ENCODE results near the gene SUGCT. TPM values are rescaled to one million over a fixed set of nuclear protein-coding genes. Genes with fewer than 3 reads are reported as not detected.

Gene SUGCT
- total and polyA plus RNA-seq, 2 of the 13 experiments (the other 11 are each of a cell fraction or from before 2014, with no cell fraction given), result 10.1 to 22.2 TPM

GRCh38 chr7:40760987-40761386 lies 626.2 kb downstream of the SUGCT start:
- peak; percentile 30 for FAIRE-seq
- Histone ChIP-seq H3K27me3 (ENCODE audit: control insufficient read depth in 1 of 2, insufficient read depth in 2 of 2, low read length in 2 of 2) (no peaks in the 10 kb centered on the region), H3K4me3 (replicated peaks in 1 of 3; ENCODE audit: insufficient read depth in 1 of 3, low read depth in 2 of 3, low read length in 3 of 3) (peak overlapping the region in 2 of 3 experiments; percentile 17 to 48; a peak in 2 of 6 replicates), H2AFZ (ENCODE audit: low read length) (no peak overlapping the region), H3K4me1 (ENCODE audit: insufficient read depth, low read length) (peaks cover 48% of the 10 kb centered on the region), H3K4me2 (ENCODE audit: low read depth, low read length) (peak overlapping the region; percentile 58), H3K9me3 (ENCODE audit: low read length) (no peaks in the 10 kb centered on the region), H3K9ac (ENCODE audit: insufficient read depth, low read depth, low read length) (peak overlapping the region; percentile 40; the same call in 1 of the 2 replicates), H4K20me1 (ENCODE audit: insufficient read depth, low read length) (no peaks in the 10 kb centered on the region), H3K79me2 (ENCODE audit: insufficient read depth, low read length) (no peaks in the 10 kb centered on the region), H3K27ac (ENCODE audit: extremely low read length, insufficient read depth, low read length) (peak overlapping the region; percentile 64), H3K36me3 (replicated peaks in 1 of 2; ENCODE audit: control insufficient read depth in 1 of 2, insufficient read depth in 2 of 2, low read length in 2 of 2) (no peaks in the 10 kb centered on the region)
- WGBS (ENCODE audit: low lambda C conversion rate), result 0% methylated on average over 4 of the region's 4 CpGs
- ChIA-PET POLR2A (interaction anchor here (0.6 to 0.9 kb wide), 2 partner anchors 163 to 291 kb away, joined by 3 read pairs; no protein-coding TSS in a partner anchor), CTCF (ENCODE audit: low intra/inter-chr PET ratio, low total read pairs) (no interaction called here)
- DNase-seq (ENCODE audit: low spot score), result peak; percentile 43
- intact Hi-C loops (cut with micrococcal nuclease; ENCODE audit: unreplicated experiment), result no loop called here
- BruUV-seq (replicated peaks), result no TSS peak
- in situ Hi-C loops (cut with HindIII; ENCODE audit: extremely low pct_ligation_motif_present, low pct_unique_long_range_greater_than_20kb), result no loop called here
- peak; percentile 71 for ATAC-seq
- peak; percentile 59; the same call in 1 of the 2 replicates for TF ChIP-seq PAXIP1 (CRISPR knock-in tag; conservative IDR thresholded peaks at IDR 0.05)
- peak; percentile 55; the same call in 1 of the 2 replicates for TF ChIP-seq TFE3 (CRISPR knock-in tag; IDR thresholded peaks at IDR 0.05)
- no peak for TF ChIP-seq JARID2 (CRISPR knock-in tag; IDR thresholded peaks at IDR 0.05; ENCODE audit: insufficient replicate concordance)
- no peak for TF ChIP-seq MIER3 (CRISPR knock-in tag; IDR thresholded peaks at IDR 0.05; ENCODE audit: borderline replicate concordance)
- peak; percentile 21; the same call in 1 of the 2 replicates for TF ChIP-seq SAP130 (CRISPR knock-in tag; IDR thresholded peaks at IDR 0.05; ENCODE audit: low read depth)
- TF ChIP-seq ZNF644 (CRISPR knock-in tag; IDR thresholded peaks at IDR 0.05; ENCODE audit: low read depth), result peak; percentile 33; the same call in 1 of the 2 replicates
- no peak for TF ChIP-seq ATF4 (CRISPR knock-in tag; IDR thresholded peaks at IDR 0.05)
- no peak for TF ChIP-seq MAX (IDR thresholded peaks at IDR 0.05)
- TF ChIP-seq FOXP1 (IDR thresholded peaks at IDR 0.05), result no peak
- TF ChIP-seq FOXP1 (CRISPR knock-in tag; IDR thresholded peaks at IDR 0.05), result peak; percentile 30; the same call in 1 of the 2 replicates
- TF ChIP-seq ZNF101 (CRISPR knock-in tag; IDR thresholded peaks at IDR 0.05; ENCODE audit: borderline replicate concordance, low read depth), result no peak
- TF ChIP-seq ATF3 (CRISPR knock-in tag; IDR thresholded peaks at IDR 0.05), result no peak
- no peak for TF ChIP-seq PRDM4 (CRISPR knock-in tag; IDR thresholded peaks at IDR 0.05; ENCODE audit: borderline replicate concordance)
- TF ChIP-seq U2AF1 (optimal IDR thresholded peaks at IDR 0.05; ENCODE audit: low read depth, low read length), result no peak
- no peak for TF ChIP-seq ZNF549 (CRISPR knock-in tag; IDR thresholded peaks at IDR 0.05)
- TF ChIP-seq SALL1 (CRISPR knock-in tag; IDR thresholded peaks at IDR 0.05), result peak; percentile 43
